Renal cortex interstitium (tissue), 15 donors: ENCODE data around the gene MTX2. TPM values are rescaled to one million over a fixed set of nuclear protein-coding genes. Genes with fewer than 3 reads are reported as not detected.

Experiments
- DNase-seq, 11 donors: peaks; one replicate each; pipeline ENCODE4 v3.0.0-alpha.2; 2013; ENCODE audit warnings: low read depth in 9 of 11, low spot score in 4 of 11; ENCODE audit errors: extremely low read depth in 1 of 11
- long read RNA-seq, 16 experiments: transcript quantifications; one replicate each; lab custom pipeline, GENCODE V29; 2026
- polyA plus RNA-seq, 3 donors: library from polyadenylated mRNA; unstranded; fragments of 120-200 nt; gene quantifications; one replicate each; pipeline ENCODE4 v1.2.1, GENCODE V29; 2013; ENCODE audit not compliant: insufficient read length in 3 of 3

The MTX2 gene
- 10 to 100 TPM; 80.8 to 99.6 (median 91.0) TPM for polyA plus RNA-seq
- long read RNA-seq, donor 1, transcript MTX2-201 (10 exons, 1,364 nt): major isoform, 24 of 30 reads
- long read RNA-seq, donor 1, partial matches to known transcripts: 5 of 30 reads
- long read RNA-seq, donor 1, other reads (novel, unspliced or antisense): 0 of 30 reads
- long read RNA-seq, donor 2, transcript MTX2-201 (10 exons, 1,364 nt): major isoform, 20 of 27 reads
- long read RNA-seq, donor 2, partial matches to known transcripts: 5 of 27 reads
- long read RNA-seq, donor 2, other reads (novel, unspliced or antisense): 0 of 27 reads
- long read RNA-seq, donor 3, transcript MTX2-201 (10 exons, 1,364 nt): major isoform, 49 of 61 reads
- long read RNA-seq, donor 3, partial matches to known transcripts: 10 of 61 reads
- long read RNA-seq, donor 3, other reads (novel, unspliced or antisense): 0 of 61 reads
- long read RNA-seq, donor 4, transcript MTX2-201 (10 exons, 1,364 nt): major isoform, 27 of 29 reads
- long read RNA-seq, donor 4, partial matches to known transcripts: 0 of 29 reads
- long read RNA-seq, donor 4, other reads (novel, unspliced or antisense): 0 of 29 reads
- long read RNA-seq, donor 5: 0 reads
- long read RNA-seq, donor 6, transcript MTX2-201 (10 exons, 1,364 nt): major isoform, 24 of 26 reads
- long read RNA-seq, donor 6, partial matches to known transcripts: 0 of 26 reads
- long read RNA-seq, donor 6, other reads (novel, unspliced or antisense): 0 of 26 reads
- long read RNA-seq, donor 7, transcript MTX2-201 (10 exons, 1,364 nt): major isoform, 44 of 48 reads
- long read RNA-seq, donor 7, partial matches to known transcripts: 0 of 48 reads
- long read RNA-seq, donor 7, other reads (novel, unspliced or antisense): 0 of 48 reads
- long read RNA-seq, donor 8, transcript MTX2-201 (10 exons, 1,364 nt): major isoform, 50 of 70 reads
- long read RNA-seq, donor 8, partial matches to known transcripts: 17 of 70 reads
- long read RNA-seq, donor 8, other reads (novel, unspliced or antisense): 0 of 70 reads
- long read RNA-seq, donor 9, transcript MTX2-201 (10 exons, 1,364 nt): major isoform, 34 of 35 reads
- long read RNA-seq, donor 9, partial matches to known transcripts: 0 of 35 reads
- long read RNA-seq, donor 9, other reads (novel, unspliced or antisense): 0 of 35 reads
- long read RNA-seq, donor 10, transcript MTX2-201 (10 exons, 1,364 nt): major isoform, 25 of 26 reads
- long read RNA-seq, donor 10, partial matches to known transcripts: 0 of 26 reads
- long read RNA-seq, donor 10, other reads (novel, unspliced or antisense): 0 of 26 reads
- long read RNA-seq, donor 11, transcript MTX2-201 (10 exons, 1,364 nt): major isoform, 23 of 23 reads
- long read RNA-seq, donor 11, partial matches to known transcripts: 0 of 23 reads
- long read RNA-seq, donor 11, other reads (novel, unspliced or antisense): 0 of 23 reads
- long read RNA-seq, donor 12, transcript MTX2-201 (10 exons, 1,364 nt): major isoform, 14 of 15 reads
- long read RNA-seq, donor 12, partial matches to known transcripts: 0 of 15 reads
- long read RNA-seq, donor 12, other reads (novel, unspliced or antisense): 0 of 15 reads
- long read RNA-seq, donor 13, transcript MTX2-201 (10 exons, 1,364 nt): major isoform, 49 of 69 reads
- long read RNA-seq, donor 13, partial matches to known transcripts: 13 of 69 reads
- long read RNA-seq, donor 13, other reads (novel, unspliced or antisense): 5 of 69 reads
- long read RNA-seq, donor 14, transcript MTX2-201 (10 exons, 1,364 nt): major isoform, 33 of 34 reads
- long read RNA-seq, donor 14, partial matches to known transcripts: 0 of 34 reads
- long read RNA-seq, donor 14, other reads (novel, unspliced or antisense): 0 of 34 reads
- long read RNA-seq, donor 15, transcript MTX2-201 (10 exons, 1,364 nt): major isoform, 9 of 19 reads
- long read RNA-seq, donor 15, partial matches to known transcripts: 5 of 19 reads
- long read RNA-seq, donor 15, other reads (novel, unspliced or antisense): 5 of 19 reads
- long read RNA-seq, donor 16, transcript MTX2-201 (10 exons, 1,364 nt): major isoform, 71 of 82 reads
- long read RNA-seq, donor 16, partial matches to known transcripts: 8 of 82 reads
- long read RNA-seq, donor 16, other reads (novel, unspliced or antisense): 0 of 82 reads

DNA sequence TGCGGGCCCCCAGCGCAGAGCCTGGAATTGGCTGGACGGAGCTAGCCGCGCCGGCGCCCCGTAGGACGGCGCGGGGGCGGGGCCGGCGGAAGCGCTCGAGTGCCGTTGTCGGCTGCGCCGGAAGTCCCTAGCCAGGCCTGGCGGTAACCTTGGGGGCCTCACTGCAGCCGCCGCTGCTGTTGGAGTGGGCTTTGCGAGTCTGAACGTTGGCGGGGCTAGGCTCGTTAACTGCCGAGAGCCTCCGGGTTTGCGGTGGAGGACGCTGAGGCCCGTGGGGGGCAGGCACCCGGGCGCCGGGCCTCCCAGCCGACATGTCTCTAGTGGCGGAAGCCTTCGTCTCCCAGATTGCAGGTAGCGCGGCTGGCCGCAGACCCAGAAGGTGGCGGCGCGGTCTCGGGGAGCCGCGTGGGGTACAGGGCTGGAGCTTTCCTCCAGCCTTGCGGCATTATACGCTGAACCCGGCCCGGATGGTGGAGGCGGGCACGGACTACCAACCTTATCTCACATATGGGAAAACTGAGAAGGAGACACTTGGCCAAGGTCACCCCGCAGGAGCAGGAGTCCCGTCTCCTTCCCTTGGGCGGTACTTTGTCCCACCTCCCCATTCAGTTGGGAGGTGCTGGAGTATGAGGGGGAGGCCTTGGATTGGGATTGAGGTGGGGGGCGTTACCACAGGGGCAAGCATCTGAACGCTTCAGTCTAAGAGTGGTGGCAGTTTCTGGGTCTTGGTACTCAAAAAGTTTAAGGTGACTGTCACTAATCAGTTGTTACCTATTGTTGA, at the start of gene MTX2:
Gene MTX2 (plus strand): TSS at position 124 of the 781 bp plus-strand sequence. CDS start 188 bp downstream, at position 312.
- peak; percentile 61 to 83 (median 75) for DNase-seq

DNA sequence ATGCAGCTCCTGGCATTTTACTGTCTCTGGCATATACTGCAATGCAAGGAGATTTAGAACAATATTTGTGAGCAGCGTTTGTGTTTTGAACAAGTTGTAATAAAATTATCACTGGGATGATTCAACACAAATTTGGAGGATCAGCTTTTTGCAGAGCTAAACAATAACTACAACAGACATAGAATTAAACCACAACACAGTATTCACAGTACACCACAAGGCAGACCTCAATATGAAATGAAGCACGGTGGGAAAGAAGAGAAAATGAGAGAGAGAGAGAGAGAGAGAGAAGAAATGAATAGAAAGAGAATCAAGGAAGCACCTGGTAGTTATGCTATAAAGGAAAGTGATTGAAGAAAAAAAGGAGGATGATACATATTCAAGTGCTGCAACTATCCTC, 41.4 kb upstream of the MTX2 start:
- DNase-seq: no peak

GRCh38 chr2:176234156-176234555, 35.1 kb upstream of the MTX2 start:
- DNase-seq: peak in 5 of 11 donors; percentile 12 to 31 (median 15)

DNA sequence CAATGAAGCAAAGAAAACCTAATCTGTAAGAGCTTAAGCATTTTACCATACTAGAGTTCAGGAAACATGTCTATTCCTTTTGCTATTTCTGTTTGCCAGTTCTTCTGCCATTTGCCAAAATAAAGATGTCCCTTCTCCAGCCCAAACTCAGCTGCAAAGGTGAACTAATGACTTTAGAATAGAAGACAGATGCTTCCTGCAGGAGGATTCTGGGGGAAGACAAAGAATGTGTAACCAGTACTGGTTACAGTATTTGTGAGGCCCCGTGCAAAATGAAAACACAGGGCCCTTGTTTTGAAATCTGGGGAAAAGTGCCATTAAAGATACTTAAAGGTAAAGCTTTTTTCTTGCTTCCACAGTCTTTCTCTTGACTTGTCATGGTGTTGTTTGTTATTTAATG, 34.3 kb upstream of the MTX2 start:
- DNase-seq: no peak

DNA sequence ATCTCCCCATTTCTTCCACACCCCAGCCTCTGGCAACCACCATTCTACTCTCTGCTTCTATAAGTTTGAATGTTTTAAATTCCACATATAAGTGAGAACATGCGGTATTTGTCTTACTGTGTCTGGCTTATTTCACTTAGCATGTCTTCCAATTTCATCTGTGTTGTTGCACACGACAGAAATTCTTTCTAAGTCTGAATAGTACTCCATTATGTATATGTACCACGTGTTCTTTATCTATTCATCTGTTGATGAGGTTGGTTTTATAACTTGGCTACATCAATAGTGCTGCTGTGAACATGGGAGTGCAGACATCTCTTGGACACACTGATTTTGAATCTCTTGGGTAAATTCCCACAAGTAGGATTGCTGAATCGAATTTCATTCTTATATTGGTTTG, 31.8 kb upstream of the MTX2 start:
- DNase-seq: no peak

DNA sequence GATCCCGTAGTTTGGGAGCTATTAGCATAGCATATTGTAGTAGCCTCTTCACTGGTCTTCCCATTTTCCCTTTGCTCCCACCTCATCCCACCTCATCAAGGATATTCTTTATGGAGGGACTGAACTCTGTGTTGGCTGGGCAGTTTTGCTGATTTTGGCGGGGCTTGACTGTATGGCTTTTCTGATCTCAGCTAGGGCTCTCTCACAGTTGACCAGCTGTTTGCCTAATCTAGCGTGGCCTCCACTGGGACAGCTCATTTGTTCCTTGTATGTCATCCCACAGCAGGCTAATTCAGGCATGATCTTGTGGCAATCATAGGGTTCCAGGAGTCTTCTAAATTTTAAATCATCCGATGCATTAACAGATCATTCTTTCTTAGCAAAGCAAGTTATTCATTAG, 30.2 kb upstream of the MTX2 start:
- no peak for DNase-seq

GRCh38 chr2:176240301-176240700, 28.9 kb upstream of the MTX2 start:
- no peak for DNase-seq

DNA sequence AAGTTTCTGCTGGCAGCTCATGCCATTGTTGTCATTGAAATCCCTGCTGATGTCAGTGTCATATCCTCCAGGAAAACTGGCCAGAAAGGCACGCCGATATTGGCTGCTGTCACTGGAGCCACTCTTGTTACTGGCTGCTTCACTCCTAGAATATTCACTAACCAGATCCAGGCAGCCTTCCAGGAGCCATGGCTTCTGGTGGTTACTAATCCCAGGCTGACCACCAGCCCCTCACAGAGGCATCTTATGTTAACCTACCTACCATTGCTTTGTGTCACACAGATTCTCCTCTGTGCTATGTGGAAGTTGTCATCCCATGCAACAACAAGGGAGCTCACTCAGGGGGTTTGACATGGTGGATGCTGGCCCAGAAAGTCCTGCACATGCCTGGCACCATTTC, 27.0 kb upstream of the MTX2 start:
- no peak for DNase-seq

- DNase-seq: no peak
Observed at GRCh38 chr2:176246331-176246730, 22.9 kb upstream of the MTX2 start.

DNA sequence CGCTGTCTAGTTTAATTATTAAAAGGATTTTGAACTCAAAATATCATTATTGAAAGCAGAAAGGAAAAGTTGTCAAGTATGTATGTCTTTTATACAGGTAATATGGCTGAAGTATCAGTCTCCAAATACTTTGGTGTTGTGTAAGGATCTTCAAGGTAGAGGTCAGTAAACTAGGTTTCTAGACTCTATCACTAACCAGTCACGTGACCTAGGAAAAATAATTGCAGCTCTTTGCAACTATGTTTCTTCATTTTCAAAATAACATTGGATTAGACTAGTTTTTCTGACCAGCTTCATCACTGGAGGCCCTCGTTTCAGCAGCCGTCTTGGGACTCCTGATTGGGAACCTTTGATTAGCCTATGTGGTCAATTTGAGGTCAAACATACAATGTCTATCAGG, 21.4 kb upstream of the MTX2 start:
- no peak for DNase-seq

DNA sequence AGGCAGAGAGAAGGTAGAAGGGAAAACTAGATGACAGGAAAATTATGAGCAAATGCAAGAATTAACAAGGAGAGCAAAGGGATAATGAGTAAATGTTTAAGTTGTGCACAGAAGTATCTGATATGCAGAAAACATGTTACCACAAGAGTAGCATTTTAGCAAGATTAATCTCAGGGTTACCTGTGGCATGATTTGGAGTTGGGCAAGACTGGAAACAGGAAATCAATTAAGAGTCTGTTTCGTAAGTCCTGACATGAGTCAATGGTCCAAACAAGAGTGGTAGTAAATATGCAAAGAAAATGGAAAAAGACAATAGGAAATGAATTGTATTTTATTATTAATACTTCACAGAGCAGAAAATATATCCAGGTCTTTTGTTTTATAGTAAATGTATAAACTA, 17.3 kb upstream of the MTX2 start:
- no peak for DNase-seq

DNA sequence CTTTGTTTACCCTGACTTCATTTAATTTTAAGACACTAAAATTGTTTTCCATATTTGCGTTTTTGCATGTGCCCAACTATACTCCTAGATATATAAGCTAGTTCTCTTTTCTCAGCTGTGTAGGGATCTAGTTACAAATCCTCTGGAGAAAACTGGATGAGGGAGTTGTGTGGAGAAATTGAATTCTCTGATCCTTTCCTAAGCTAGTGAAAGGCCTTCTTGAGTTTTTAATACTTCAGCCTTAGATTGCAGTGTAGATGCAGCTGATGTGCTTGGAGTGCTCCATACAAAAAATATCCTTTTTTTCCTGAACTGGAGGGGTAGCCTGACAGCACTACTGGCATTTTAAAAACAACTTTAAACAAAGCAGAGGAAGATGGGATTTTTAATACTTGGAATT, 8.6 kb upstream of the MTX2 start:
- no peak for DNase-seq

- no peak for DNase-seq
Observed at GRCh38 chr2:176261136-176261535, 8.1 kb upstream of the MTX2 start.

DNA sequence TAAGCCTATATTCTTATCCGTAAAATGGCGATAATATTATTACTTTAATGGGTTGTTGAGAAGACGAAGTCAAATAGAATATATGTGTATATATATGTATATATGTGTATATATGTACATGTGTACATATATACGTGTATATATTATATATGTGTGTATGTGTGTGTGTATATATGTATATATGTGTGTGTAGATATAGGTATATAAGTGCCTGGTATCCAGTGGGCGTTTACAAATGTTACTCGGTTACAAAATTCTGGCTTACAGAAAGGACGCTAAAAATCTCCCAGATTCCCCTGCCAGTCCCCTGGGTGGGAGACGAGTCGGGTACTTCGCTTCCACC, 295 bp upstream of the MTX2 start:
- DNase-seq: peak in 1 of 11 donors; percentile 39

DNA sequence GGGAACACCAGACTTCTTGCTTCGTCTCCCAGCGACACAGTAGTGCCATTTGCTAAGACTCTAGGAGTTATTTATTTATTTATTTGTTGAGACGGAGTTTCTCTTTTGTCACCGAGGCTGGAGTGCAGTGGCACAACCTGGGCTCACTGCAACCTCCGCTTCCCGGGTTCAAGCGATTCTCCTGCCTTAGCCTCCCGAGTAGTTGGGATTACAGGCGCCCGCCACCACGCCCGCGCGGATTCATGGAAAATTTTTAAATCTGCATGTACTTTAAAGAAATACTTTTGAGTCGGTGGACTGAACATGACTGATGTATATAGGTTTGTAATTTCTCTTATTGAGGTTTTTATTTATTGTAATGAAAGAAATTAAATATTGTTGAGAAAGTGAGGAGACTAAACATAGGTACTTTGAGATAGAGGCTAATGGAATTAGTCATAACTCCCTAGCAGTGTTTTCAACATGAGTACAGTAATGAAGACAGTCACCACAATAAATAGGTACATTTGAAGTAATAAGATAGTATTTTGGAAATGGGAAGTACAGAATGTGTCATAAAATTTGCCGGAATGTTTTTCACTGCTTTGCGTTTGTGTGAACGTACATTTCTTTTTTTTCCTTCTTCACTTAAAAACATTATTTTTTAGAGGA, 983 bp downstream of the MTX2 start:
- DNase-seq: no peak

DNA sequence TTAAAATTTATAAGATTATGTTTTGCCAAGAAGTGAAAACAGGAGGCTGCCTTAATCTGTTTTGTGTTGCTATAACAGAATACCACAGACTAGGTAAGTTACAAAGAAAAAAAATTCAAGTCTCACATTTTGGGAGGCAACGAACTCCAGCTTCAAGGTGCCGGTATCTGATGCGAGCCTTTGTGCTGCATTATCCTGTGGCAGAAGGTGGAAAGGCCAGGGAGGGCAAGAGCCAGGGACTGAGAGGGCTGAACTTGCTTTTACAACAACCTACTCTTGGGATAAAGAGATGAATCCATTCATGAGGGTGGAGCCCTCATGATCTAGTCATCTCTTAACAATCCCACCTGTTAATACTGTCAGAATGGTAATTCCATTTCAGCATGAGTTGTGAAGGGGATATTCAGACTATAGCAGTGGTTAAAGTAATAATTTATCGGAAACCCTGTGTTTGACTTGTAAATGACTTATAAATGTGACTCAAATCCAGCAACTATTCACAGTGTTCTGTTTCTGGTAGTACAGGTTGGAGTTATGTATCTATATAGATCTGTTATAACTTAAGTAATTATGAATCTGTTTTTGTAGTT, 3.7 kb downstream of the MTX2 start:
- no peak for DNase-seq
